Measurements from ENCODE around the gene GNG13.

DNA sequence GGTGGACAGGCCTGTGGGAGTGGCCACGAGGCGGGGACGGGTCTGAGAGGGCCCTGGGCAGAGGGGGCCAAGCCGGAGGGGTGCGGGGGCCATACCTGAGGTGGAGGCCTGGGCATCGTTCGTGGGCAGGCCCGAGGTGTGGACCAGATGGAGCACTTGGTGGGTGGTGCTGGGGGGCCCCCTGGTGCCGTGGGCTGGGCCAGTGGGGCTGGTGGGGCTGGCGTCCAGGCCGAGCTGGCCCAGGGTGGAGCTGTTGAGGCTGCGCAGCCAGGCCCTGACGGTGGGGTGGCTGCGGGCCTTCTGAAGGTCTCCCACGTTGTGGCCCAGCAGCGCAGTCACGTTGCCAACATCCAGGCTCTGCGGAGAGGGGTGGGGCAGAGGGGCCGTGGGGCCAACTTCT, 30.6 kb downstream of the GNG13 start:
- TF ChIP-seq POLR2A (IDR thresholded peaks at IDR 0.05), result no peak
- TF ChIP-seq, protein P1, sequence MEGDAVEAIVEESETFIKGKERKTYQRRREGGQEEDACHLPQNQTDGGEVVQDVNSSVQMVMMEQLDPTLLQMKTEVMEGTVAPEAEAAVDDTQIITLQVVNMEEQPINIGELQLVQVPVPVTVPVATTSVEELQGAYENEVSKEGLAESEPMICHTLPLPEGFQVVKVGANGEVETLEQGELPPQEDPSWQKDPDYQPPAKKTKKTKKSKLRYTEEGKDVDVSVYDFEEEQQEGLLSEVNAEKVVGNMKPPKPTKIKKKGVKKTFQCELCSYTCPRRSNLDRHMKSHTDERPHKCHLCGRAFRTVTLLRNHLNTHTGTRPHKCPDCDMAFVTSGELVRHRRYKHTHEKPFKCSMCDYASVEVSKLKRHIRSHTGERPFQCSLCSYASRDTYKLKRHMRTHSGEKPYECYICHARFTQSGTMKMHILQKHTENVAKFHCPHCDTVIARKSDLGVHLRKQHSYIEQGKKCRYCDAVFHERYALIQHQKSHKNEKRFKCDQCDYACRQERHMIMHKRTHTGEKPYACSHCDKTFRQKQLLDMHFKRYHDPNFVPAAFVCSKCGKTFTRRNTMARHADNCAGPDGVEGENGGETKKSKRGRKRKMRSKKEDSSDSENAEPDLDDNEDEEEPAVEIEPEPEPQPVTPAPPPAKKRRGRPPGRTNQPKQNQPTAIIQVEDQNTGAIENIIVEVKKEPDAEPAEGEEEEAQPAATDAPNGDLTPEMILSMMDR (IDR thresholded peaks at IDR 0.05), result no peak

Data from body of pancreas (tissue), 4 donors.